HG02571 (cell line): ENCODE measurements around the gene NHEJ1.

Experiments
- ATAC-seq: cut with Tn5 transposase; IDR thresholded peaks from one replicate; pipeline ENCODE4 v1.9.1; 2021; ENCODE audit warnings: mild to moderate bottlenecking, moderate library complexity; ENCODE audit not compliant: unreplicated experiment

Gene NHEJ1

GRCh38 chr2:219183151-219183772 lies 22.6 kb upstream of the NHEJ1 start:
- ATAC-seq: no peak

GRCh38 chr2:219182331-219183150 lies 21.9 kb upstream of the NHEJ1 start:
- ATAC-seq: no peak

GRCh38 chr2:219181531-219181930 lies 20.9 kb upstream of the NHEJ1 start:
- ATAC-seq: no peak

GRCh38 chr2:219180961-219181360 lies 20.3 kb upstream of the NHEJ1 start:
- no peak for ATAC-seq

- no peak for ATAC-seq
These were observed 19.2 kb upstream of the NHEJ1 start for GRCh38 chr2:219179601-219180465.

GRCh38 chr2:219178377-219179175 lies 18.0 kb upstream of the NHEJ1 start:
- ATAC-seq: peak; percentile 13

- ATAC-seq: peak; percentile 39
These were observed 17.1 kb upstream of the NHEJ1 start, which contains the start of gene RETREG2 for GRCh38 chr2:219177552-219178376. Gene RETREG2 (plus strand): TSS chr2:219178275. CDS start chr2:219178353, 78 bp downstream.

- peak; percentile 62 for ATAC-seq
These were observed 16.4 kb upstream of the NHEJ1 start, which contains the start of gene CNPPD1 for GRCh38 chr2:219176818-219177551. Gene CNPPD1 (minus strand): TSS chr2:219176925. CDS start chr2:219176828, 97 bp downstream.

- peak; percentile 17 for ATAC-seq
These were observed 15.6 kb upstream of the NHEJ1 start for GRCh38 chr2:219175928-219176817.

GRCh38 chr2:219175486-219175885 lies 14.9 kb upstream of the NHEJ1 start:
- no peak for ATAC-seq

- no peak for ATAC-seq
These were observed 14.2 kb upstream of the NHEJ1 start for GRCh38 chr2:219174801-219175200.

GRCh38 chr2:219174146-219174545 lies 13.5 kb upstream of the NHEJ1 start:
- no peak for ATAC-seq

GRCh38 chr2:219173176-219173575 lies 12.6 kb upstream of the NHEJ1 start:
- no peak for ATAC-seq

GRCh38 chr2:219172231-219173154 lies 11.9 kb upstream of the NHEJ1 start:
- no peak for ATAC-seq

- ATAC-seq: no peak
These were observed 10.6 kb upstream of the NHEJ1 start for GRCh38 chr2:219171231-219171651.

GRCh38 chr2:219169930-219170654 lies 9.5 kb upstream of the NHEJ1 start, which contains the start of gene SLC23A3:
Gene SLC23A3 (minus strand): TSS chr2:219170029. CDS start chr2:219169984, 45 bp downstream.
- no peak for ATAC-seq
